Measurements from ENCODE around the gene POLR2I.

The POLR2I gene

DNA sequence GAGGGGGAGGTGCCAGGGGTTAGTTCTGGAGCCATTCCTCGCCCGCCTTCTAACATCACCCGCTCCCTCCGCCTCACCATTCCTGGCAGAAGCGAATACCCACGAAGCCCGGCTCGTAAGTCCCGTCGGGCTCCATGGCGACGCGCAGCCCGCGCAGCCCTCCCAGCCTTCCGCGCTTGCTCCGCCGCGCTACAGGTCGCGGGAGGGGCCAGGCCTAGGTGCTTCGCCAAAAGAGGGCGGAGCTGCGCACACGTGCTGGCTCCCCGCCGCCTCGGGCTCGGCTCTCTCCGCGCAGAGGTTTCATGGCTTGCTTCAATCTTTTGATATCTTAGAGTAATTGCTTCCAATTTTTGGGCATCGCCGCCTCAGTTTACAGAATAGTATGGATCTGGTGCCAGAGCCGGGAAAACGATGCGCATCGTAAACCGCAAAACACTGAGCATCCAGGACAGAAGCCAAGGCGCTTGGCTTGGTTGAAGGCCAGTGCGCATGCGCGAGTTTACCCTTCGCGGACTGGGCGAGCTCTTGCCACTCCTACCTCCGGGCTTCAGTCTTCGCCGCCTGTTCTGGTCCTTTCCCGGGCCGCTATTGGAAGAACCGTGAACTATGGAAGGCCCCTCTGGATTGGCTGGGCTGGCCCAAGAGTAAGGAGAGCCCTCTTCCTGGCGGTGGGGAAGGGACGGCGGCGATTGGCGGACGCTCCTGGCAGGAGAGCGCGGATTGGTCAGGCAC lies at the start of gene POLR2I:
Gene POLR2I, minus strand, starts transcription at position 155 of the 732 bp plus-strand sequence. Its CDS starts 19 bp downstream, at position 136.
- peak; percentile 41 for FAIRE-seq
- TF ChIP-seq POLR2A (IDR thresholded peaks at IDR 0.05; ENCODE audit: low read depth, low read length) = peak; percentile 72
- DNase-seq (ENCODE audit: insufficient read length, low spot score) = peak; percentile 99

DNA sequence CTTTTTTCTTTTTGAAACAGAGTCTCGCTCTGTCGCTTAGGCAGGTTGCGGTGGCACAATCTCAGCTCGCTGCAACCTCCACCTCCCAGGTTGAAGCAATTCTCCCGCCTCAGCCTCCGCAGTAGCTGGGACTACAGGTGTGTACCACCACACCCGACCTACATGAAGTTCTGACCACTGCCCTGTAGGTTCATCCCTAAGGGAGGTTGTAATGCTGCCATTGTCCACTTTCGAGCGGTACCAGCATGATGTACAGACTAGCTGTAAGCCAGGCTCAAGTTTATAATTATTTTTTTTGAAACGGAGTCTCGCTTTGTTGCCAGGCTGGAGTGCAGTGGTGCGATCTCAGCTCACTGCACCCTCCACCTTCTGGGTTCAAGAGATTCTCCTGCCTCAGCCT lies 49.1 kb upstream of the POLR2I start:
- FAIRE-seq (no peak), DNase-seq (ENCODE audit: insufficient read length, low spot score) (no peak)
- no peak for TF ChIP-seq POLR2A (IDR thresholded peaks at IDR 0.05; ENCODE audit: low read depth, low read length)

DNA sequence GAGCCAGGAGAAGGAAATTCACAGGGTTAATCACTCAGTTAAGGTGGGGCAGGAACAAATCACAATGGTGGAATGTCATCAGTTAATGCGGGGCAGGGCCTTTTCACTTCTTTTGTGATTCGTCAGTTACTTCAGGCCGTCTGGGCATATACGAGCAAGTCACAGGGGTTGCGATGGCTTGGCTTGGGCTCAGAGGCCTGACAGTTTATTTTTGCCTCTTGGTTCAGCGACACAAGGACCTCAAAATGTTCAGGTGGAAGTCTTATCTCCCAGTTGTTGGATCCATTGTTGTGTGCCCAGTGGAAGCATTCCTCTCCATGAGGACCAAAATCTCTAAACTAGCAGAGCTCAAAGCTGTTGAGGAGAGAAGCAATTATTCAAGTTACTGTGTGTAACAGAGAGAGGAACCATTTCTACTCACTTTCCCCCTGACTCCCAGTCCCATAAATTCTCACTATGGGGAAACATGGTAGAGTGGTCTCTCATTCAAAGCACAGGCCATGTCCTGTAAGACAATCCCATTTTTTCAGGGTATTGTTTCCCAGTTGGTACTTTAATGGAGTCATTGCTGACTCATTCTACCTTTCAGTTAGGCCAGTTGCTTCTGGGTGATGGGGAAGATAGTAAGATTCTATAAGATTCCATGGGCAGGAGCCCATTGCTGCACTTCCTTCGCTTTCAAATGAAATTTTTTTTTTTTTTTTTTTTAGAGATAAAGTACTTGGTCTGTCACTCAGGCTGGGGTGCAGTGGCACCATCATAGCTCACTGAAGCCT lies 46.3 kb upstream of the POLR2I start:
- TF ChIP-seq POLR2A (IDR thresholded peaks at IDR 0.05; ENCODE audit: low read depth, low read length) = no peak
- no peak for DNase-seq (ENCODE audit: insufficient read length, low spot score)
- no peak for FAIRE-seq

DNA sequence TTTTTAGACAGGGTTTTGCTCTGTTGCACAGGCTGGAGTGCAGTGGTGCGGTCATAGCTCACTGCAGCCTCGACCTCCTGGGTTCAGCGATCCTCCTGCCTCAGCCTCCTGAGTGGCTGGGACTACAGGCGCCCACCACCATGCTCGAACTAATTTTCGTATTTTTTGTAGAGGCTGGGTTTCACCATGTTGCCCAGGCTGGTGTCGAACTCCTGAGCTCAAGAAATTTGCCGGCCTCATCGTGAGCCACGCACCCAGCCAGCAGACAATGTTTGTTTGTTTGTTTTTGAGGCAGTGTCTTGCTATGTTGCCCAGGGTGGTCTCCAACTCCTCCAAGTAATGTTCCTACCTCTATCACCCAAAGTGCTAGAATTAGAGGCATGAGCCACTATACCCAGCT lies 38.5 kb upstream of the POLR2I start:
- TF ChIP-seq POLR2A (IDR thresholded peaks at IDR 0.05; ENCODE audit: low read depth, low read length) = no peak
- DNase-seq (ENCODE audit: insufficient read length, low spot score) (no peak), FAIRE-seq (no peak)

DNA sequence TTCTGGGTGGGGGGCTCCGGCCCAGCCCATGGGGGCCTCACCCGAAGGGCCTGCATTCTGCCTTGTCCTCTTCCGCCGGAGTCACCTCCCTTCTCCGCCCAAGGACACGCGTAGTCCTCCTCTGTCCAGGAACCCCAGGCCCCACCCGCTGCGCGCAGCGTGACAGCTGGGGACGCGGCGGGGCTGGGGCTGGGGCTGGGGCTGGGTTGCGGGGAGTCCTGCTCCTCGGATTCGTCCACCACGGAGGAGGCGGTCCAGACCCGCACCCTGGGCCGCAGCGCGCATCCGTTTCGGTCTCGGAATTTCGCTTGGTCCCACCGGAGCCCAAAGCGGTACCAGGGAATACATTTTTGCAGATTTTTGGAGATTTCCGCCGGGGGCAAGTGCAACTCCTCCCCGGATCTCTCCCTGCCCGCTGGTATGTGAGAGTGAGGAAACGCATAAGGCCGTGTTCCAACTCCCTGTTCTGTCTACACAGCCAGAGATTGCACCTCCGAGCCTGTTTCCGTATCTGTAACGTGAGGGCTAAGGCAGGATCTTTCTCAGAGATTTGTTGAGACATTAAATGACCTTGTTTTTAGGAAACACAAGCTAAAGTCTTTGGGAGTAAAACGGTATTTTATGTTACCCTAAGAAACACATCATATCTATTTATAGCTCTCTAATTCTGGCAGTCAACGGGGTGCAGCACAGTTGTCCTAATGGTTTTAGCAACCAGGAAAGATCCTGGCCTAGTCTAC lies 37.8 kb upstream of the POLR2I start, which contains the start of gene COX7A1:
Gene COX7A1, minus strand, starts transcription at position 96 of the 740 bp plus-strand sequence. Its CDS starts 40 bp downstream, at position 56.
- FAIRE-seq = no peak
- DNase-seq (ENCODE audit: insufficient read length, low spot score) = no peak
- no peak for TF ChIP-seq POLR2A (IDR thresholded peaks at IDR 0.05; ENCODE audit: low read depth, low read length)

DNA sequence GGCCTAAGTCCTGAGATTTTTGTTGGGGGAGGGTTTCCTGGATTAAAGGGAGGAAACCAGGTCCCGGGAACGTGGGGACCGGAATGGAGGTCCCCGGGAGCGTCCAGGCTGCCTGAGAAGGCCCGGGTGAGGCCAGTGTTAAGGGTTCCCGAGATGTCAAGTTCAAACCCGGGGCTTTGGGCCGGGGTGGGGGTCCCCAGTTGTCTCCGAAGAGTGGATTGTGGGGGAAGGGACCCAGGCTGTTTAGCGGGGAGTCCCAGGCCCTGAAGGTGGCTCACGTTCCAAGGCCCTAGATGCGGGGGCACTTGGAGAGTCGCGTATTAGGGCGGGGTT lies 37.3 kb upstream of the POLR2I start:
- FAIRE-seq (no peak), DNase-seq (ENCODE audit: insufficient read length, low spot score) (no peak)

DNA sequence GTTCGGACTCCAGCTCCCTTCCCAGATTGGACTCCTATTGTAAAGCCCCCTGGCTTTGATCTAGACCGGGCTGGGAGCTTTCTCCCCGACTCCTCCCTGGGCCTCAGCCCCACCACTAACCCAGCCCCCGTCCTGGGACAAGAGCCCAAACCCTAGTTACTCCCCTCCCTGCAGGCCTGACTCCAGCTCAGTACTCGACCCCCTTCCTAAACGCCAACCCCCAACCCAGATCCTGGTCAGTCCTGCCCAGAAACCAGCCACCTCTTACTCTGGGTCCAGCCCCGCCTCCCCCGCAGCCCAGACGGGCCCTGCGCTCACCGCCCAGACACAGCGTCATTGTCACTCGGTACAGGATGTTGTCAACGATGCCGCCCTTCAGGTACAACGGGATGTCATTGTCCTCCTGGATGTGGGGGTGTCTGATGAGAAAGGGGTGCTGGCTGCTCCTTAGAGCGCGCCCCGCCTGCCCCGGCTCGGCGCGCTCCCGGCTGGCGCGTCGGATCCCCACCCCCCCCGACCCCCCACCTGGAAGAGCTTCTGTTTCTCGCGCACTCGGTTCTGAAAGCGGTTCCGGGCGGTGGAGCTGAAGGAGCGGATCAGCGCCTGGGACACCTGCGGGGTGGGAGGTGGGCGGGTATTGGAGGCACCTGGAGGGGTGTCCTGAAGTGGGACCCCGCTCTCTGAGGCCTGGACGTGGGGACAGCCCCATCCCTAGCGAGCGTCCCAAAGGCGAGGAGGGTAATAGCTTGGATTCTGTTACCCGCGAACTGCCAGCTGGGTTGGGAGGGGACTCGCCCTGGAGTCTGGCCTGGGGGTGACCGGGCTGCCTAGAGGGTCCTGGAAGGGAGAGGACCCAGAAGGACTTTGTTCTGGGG lies 36.7 kb upstream of the POLR2I start:
- no peak for DNase-seq (ENCODE audit: insufficient read length, low spot score)
- TF ChIP-seq POLR2A (IDR thresholded peaks at IDR 0.05; ENCODE audit: low read depth, low read length) = no peak
- FAIRE-seq = no peak

More for the DNA sequence above, 37.3 kb upstream of the POLR2I start:
- TF ChIP-seq POLR2A (IDR thresholded peaks at IDR 0.05; ENCODE audit: low read depth, low read length) = no peak

DNA sequence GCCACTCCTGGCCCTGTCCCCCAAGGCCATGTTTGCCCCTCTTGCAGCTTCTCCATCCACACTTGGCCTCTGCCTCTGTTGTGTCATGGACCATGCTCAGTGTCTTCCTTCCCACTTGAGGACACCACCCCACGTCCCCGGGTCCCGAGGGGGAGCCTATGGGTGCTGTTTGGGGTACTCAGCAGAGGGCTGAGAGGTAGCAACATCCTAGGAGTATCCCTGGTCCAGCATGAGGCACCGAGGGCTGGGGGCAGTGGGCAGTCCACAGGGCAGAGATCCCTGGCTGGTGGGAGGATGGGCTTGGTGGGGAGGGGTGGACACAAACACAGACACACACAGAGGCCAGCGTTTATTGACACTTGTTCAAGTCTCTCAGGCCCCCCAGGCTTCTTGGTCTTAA lies 35.9 kb upstream of the POLR2I start:
- TF ChIP-seq POLR2A (IDR thresholded peaks at IDR 0.05; ENCODE audit: low read depth, low read length) = no peak
- DNase-seq (ENCODE audit: insufficient read length, low spot score) (no peak), FAIRE-seq (no peak)

DNA sequence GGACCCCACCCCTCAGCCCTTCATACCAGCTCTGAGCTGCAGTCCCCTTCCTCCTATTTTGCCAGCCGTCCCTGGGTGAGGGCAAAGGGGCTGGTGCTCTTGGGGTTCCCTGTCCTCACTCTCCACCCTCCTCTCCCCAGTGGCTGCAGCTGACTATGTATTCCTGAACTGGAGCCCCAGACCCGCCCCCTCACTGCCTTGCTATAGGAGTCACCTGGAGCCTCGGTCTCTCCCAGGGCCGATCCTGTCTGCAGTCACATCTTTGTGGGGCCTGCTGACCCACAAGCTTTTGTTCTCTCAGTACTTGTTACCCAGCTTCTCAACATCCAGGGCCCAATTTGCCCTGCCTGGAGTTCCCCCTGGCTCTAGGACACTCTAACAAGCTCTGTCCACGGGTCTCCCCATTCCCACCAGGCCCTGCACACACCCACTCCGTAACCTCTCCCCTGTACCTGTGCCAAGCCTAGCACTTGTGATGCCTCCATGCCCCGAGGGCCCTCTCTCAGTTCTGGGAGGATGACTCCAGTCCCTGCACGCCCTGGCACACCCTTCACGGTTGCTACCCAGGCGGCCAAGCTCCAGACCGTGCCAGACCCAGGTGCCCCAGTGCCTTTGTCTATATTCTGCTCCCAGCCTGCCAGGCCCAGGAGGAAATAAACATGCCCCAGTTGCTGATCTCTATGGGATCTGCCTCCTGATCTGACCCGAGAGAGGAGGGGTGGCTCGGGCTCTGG lies 35.2 kb upstream of the POLR2I start:
- DNase-seq (ENCODE audit: insufficient read length, low spot score) (no peak), FAIRE-seq (no peak)
- no peak for TF ChIP-seq POLR2A (IDR thresholded peaks at IDR 0.05; ENCODE audit: low read depth, low read length)

DNA sequence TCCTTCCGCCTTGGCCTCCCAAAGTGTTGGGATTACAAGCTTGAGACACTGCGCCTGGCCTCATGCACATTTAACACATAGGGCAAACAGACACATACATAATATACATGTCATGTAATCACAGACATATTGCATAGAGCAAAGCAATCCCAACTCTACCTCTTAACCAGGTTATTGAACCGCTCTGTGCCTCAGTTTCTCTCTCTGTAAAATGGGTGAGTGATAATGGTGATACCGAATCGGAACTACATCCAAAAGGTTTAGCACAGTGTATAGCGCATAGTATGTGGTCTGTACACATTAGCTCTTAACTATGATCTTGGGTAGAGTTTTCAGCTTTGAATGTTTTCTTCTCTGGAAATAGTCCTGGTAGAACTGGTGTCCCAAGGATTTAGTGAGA lies 29.9 kb upstream of the POLR2I start:
- DNase-seq (ENCODE audit: insufficient read length, low spot score) = no peak
- no peak for TF ChIP-seq POLR2A (IDR thresholded peaks at IDR 0.05; ENCODE audit: low read depth, low read length)
- FAIRE-seq = no peak

DNA sequence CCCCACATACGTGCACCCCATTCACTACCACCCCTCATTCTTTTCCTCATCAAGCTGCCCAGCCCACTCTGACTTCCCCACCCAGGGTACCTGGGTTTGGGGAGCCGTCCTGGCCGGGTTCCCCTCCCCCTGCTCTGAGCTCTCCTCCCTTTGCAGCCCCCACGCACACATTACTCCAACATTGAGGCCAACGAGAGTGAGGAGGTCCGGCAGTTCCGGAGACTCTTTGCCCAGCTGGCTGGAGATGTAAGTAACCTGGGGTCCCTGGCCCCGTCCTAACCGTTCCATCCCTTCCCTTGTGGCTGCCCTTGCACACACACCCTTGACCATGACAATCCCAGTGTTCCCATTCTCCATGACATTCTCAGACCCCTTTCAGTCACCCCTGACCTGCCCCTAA lies 27.8 kb upstream of the POLR2I start:
- FAIRE-seq = no peak
- no peak for TF ChIP-seq POLR2A (IDR thresholded peaks at IDR 0.05; ENCODE audit: low read depth, low read length)

DNA sequence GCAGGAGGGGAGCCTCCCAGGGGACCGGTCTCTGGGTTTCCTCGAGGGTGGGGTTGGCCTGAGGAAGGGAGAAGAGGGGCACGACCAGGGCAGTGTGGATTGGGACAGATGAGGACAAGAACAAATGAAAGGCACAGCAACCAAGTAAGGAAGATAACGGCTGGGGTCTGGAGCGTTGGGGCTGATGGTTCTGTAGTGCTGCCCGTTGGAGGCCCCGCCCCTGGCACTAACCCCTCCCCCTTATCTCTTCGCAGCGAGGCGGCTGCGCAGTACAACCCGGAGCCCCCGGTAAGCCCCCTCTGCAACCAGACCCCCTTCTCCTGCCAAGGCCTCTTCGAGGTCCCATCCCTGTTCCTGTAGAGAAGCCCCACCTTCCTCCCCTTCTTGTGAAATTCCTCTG lies 27.4 kb upstream of the POLR2I start:
- no peak for FAIRE-seq
- no peak for DNase-seq (ENCODE audit: insufficient read length, low spot score)
- no peak for TF ChIP-seq POLR2A (IDR thresholded peaks at IDR 0.05; ENCODE audit: low read depth, low read length)

More for the DNA sequence above, 27.8 kb upstream of the POLR2I start:
- no peak for DNase-seq (ENCODE audit: insufficient read length, low spot score)

All from H54 (cell line).